ENCODE results near the gene NLK. TPM values are rescaled to one million over a fixed set of nuclear protein-coding genes. Genes with fewer than 3 reads are reported as not detected.

NLK gene
- total and polyA plus RNA-seq, 10 of the 15 experiments (the other 5 are each of a cell fraction or from before 2014, with no cell fraction given) = 5.0 to 22.9 (median 15.0) TPM

DNA sequence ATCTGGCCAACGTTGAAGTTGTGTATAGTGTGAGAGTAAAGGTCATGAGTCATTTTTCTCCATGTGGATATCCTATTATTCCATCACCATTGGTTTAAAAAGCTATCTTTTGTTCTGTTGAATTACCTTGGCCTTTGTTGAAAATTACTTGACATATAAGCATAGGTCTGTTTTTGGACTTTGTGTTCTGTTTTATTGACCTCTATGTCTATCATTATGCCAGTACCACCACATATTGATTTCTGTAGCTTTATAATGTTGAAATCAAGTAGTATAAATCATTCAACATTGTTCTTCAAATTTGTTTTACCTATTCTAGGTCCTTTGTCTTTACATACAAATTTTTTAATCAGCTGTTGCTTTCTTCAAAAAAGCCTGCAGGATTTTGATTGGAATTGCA, 58.5 kb downstream of the NLK start:
- RAD21 ChIA-PET (ENCODE audit: unreplicated experiment) = interaction anchor here (1.1 kb wide), 1 partner anchor 161 kb away, joined by 3 read pairs; no protein-coding TSS in a partner anchor
- Histone ChIP-seq H3K36me3 (ENCODE audit: control insufficient read depth in 2 of 2, insufficient read depth in 2 of 2, low read length in 1 of 2) (no peaks in the 10 kb centered on the region), H3K79me2 (ENCODE audit: control insufficient read depth, insufficient read depth, low read length) (no peaks in the 10 kb centered on the region), H2AFZ (ENCODE audit: control insufficient read depth, low read depth, low read length) (no peak overlapping the region), H3K9me3 (replicated peaks; ENCODE audit: control insufficient read depth, insufficient read depth, low read length) (no peaks in the 10 kb centered on the region), H3K4me2 (ENCODE audit: control insufficient read depth, insufficient read depth) (no peak overlapping the region), H3K4me3 (no peak overlapping the region), H3K27ac (ENCODE audit: control insufficient read depth, insufficient read depth) (no peak overlapping the region), H3K4me1 (ENCODE audit: control insufficient read depth, insufficient read depth, low read length) (peaks cover 10% of the 10 kb centered on the region; the same call in 1 of the 2 replicates), H3K27me3 (replicated peaks in 1 of 2; ENCODE audit: control insufficient read depth in 2 of 2, insufficient read depth in 2 of 2, low read length in 1 of 2) (no peaks in the 10 kb centered on the region), H3K9ac (ENCODE audit: control insufficient read depth, insufficient read depth, low read length) (no peak overlapping the region), H4K20me1 (ENCODE audit: control insufficient read depth, insufficient read depth) (no peaks in the 10 kb centered on the region)
- SMC1A ChIA-PET (ENCODE audit: uncharacterized antibody, unreplicated experiment) = interaction anchor here (0.6 to 2.0 kb wide), 10 partner anchors 11 to 203 kb away, joined by 3 to 12 read pairs (median 3); no protein-coding TSS in a partner anchor
- no peak for FAIRE-seq
- no peak for DNase-seq (ENCODE audit: low read depth, low spot score)
- CTCF ChIA-PET = no interaction called here
- intact Hi-C loops (cut with micrococcal nuclease; ENCODE audit: unreplicated experiment) = no loop called here
- BruUV-seq (replicated peaks) = no TSS peak
- 97% methylated on average over 1 of the region's 1 CpG for WGBS (ENCODE audit: insufficient coverage, insufficient replicate concordance, low lambda C conversion rate, missing lambda C conversion rate)
- no peak for ATAC-seq
- POLR2A ChIA-PET = interaction anchor here (0.6 kb wide), 1 partner anchor 37 kb away, joined by 6 read pairs; no protein-coding TSS in a partner anchor
- in situ Hi-C loops (cut with MboI) = no loop called here
- TF ChIP-seq, protein P1, sequence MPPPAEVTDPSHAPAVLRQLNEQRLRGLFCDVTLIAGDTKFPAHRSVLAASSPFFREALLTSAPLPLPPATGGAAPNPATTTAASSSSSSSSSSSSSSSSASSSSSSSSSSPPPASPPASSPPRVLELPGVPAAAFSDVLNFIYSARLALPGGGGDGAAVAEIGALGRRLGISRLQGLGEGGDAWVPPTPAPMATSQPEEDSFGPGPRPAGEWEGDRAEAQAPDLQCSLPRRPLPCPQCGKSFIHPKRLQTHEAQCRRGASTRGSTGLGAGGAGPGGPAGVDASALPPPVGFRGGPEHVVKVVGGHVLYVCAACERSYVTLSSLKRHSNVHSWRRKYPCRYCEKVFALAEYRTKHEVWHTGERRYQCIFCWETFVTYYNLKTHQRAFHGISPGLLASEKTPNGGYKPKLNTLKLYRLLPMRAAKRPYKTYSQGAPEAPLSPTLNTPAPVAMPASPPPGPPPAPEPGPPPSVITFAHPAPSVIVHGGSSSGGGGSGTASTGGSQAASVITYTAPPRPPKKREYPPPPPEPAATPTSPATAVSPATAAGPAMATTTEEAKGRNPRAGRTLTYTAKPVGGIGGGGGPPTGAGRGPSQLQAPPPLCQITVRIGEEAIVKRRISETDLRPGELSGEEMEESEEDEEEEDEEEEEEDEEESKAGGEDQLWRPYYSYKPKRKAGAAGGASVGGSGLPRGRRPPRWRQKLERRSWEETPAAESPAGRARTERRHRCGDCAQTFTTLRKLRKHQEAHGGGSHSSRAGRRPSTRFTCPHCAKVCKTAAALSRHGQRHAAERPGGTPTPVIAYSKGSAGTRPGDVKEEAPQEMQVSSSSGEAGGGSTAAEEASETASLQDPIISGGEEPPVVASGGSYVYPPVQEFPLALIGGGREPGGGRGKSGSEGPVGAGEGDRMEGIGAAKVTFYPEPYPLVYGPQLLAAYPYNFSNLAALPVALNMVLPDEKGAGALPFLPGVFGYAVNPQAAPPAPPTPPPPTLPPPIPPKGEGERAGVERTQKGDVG (CRISPR knock-in tag; IDR thresholded peaks at IDR 0.05) = no peak
- TF ChIP-seq SMC3 (IDR thresholded peaks at IDR 0.05; ENCODE audit: borderline replicate concordance, low read length) = no peak
- TF ChIP-seq MEF2A (IDR thresholded peaks at IDR 0.05; ENCODE audit: insufficient read depth, low read depth, low read length) = no peak
- TF ChIP-seq CREB1 (IDR thresholded peaks at IDR 0.05; ENCODE audit: low read depth) = no peak
- no peak for TF ChIP-seq ZBED1 (IDR thresholded peaks at IDR 0.05; ENCODE audit: borderline replicate concordance)
- no peak for TF ChIP-seq RB1 (IDR thresholded peaks at IDR 0.05; ENCODE audit: borderline replicate concordance)
- no peak for TF ChIP-seq RELB (IDR thresholded peaks at IDR 0.05; ENCODE audit: low read depth)
- no peak for TF ChIP-seq POLR2A (IDR thresholded peaks at IDR 0.05; ENCODE audit: low read depth, low read length)
- no peak for TF ChIP-seq TCF3 (IDR thresholded peaks at IDR 0.05; ENCODE audit: borderline replicate concordance, insufficient read depth, low read depth, low read length)
- no peak for TF ChIP-seq CHD4 (IDR thresholded peaks at IDR 0.05)
- TF ChIP-seq, protein P2, sequence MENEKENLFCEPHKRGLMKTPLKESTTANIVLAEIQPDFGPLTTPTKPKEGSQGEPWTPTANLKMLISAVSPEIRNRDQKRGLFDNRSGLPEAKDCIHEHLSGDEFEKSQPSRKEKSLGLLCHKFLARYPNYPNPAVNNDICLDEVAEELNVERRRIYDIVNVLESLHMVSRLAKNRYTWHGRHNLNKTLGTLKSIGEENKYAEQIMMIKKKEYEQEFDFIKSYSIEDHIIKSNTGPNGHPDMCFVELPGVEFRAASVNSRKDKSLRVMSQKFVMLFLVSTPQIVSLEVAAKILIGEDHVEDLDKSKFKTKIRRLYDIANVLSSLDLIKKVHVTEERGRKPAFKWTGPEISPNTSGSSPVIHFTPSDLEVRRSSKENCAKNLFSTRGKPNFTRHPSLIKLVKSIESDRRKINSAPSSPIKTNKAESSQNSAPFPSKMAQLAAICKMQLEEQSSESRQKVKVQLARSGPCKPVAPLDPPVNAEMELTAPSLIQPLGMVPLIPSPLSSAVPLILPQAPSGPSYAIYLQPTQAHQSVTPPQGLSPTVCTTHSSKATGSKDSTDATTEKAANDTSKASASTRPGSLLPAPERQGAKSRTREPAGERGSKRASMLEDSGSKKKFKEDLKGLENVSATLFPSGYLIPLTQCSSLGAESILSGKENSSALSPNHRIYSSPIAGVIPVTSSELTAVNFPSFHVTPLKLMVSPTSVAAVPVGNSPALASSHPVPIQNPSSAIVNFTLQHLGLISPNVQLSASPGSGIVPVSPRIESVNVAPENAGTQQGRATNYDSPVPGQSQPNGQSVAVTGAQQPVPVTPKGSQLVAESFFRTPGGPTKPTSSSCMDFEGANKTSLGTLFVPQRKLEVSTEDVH (IDR thresholded peaks at IDR 0.05; ENCODE audit: low read depth, partially characterized antibody) = no peak
- no peak for TF ChIP-seq ZNF622 (IDR thresholded peaks at IDR 0.05)

Measured in GM12878 (cell line).